ENCODE measurements around the gene RBM4.
"Not testable (repeated sequence)": the region's sequence is repeated elsewhere in the genome, so short reads cannot be mapped to it uniquely, and the experiment has no call there.

The RBM4 gene

DNA sequence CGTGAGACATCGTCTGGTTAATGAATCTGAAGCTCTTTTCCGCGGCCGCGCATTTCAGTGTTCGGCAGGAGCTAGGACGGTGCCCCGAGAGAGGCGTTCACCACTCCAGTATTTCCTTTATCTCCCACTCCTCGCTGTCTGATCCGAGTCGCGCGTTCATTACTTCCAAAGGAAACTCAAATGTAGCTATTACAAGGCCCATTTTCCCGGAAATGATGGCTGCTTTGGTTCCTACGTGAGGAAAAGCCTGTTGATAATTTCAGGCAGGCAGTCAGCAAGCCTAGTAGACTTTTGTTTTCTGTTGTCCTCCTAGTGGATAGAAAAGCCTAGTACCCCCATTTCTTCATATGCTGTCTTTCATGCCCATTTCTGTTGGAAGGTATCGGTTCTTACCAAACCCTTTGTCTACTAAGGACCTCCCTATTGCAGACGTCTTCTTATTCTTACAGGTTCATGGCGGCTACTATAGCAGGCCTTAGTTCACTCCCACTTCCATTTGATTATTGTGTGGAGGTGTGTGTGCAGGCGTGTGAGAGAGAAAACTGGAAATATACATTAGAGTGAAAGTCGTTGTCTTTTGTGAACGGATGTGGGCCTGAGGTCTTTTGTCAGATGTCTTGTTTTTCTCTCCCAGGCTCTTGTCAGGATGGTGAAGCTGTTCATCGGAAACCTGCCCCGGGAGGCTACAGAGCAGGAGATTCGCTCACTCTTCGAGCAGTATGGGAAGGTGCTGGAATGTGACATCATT lies 737 bp downstream of the RBM4 start:
- peaks cover 76% of the 10 kb centered on the region for H4K20me1 ChIP-seq (ENCODE audit: insufficient read depth, low read length)

GRCh38 chr11:66639814-66640340 lies 1.4 kb downstream of the RBM4 start:
- peaks cover 82% of the 10 kb centered on the region for H3K4me1 ChIP-seq (ENCODE audit: insufficient read depth, low read length)
- not testable (repeated sequence) for H2AFZ ChIP-seq (ENCODE audit: low read depth, low read length); ATAC-seq (ENCODE audit: insufficient read depth, low read depth); H3K9me3 ChIP-seq (ENCODE audit: insufficient read depth, low read length, severe bottlenecking); H3K27me3 ChIP-seq (ENCODE audit: insufficient read depth, low read length, poor library complexity); DNase-seq
- peaks cover 70% of the 10 kb centered on the region for H3K36me3 ChIP-seq (ENCODE audit: insufficient read depth, low read length)
- H3K27ac ChIP-seq (ENCODE audit: low read length): peak overlapping the region; percentile 82
- peaks cover 76% of the 10 kb centered on the region for H4K20me1 ChIP-seq (ENCODE audit: insufficient read depth, low read length)
- H3K4me2 ChIP-seq (ENCODE audit: insufficient read depth, low read length): peak overlapping the region; percentile 78
- peak overlapping the region; percentile 86 for H3K9ac ChIP-seq (ENCODE audit: low read depth, low read length)
- peak overlapping the region; percentile 73 to 82; a peak in 3 of 4 replicates for H3K4me3 ChIP-seq (ENCODE audit: low read depth in 1 of 2, low read length in 2 of 2)
- peaks cover 97% of the 10 kb centered on the region for H3K79me2 ChIP-seq (ENCODE audit: insufficient read depth, low read length)

More for the DNA sequence above, 737 bp downstream of the RBM4 start:
- no peak for ATAC-seq (ENCODE audit: insufficient read depth, low read depth)
- Histone ChIP-seq H3K9ac (ENCODE audit: low read depth, low read length) (peak overlapping the region; percentile 86), H2AFZ (ENCODE audit: low read depth, low read length) (peak overlapping the region; percentile 71), H3K27ac (ENCODE audit: low read length) (peak overlapping the region; percentile 82), H3K9me3 (ENCODE audit: insufficient read depth, low read length, severe bottlenecking) (no peaks in the 10 kb centered on the region), H3K4me3 (ENCODE audit: low read depth in 1 of 2, low read length in 2 of 2) (peak overlapping the region; percentile 73 to 82), H3K4me1 (ENCODE audit: insufficient read depth, low read length) (peaks cover 79% of the 10 kb centered on the region), H3K27me3 (ENCODE audit: insufficient read depth, low read length, poor library complexity) (no peaks in the 10 kb centered on the region), H3K36me3 (ENCODE audit: insufficient read depth, low read length) (peaks cover 69% of the 10 kb centered on the region), H3K4me2 (ENCODE audit: insufficient read depth, low read length) (peak overlapping the region; percentile 78), H3K79me2 (ENCODE audit: insufficient read depth, low read length) (peaks cover 97% of the 10 kb centered on the region)
- DNase-seq: peak; percentile 37
- TF ChIP-seq, protein P1, sequence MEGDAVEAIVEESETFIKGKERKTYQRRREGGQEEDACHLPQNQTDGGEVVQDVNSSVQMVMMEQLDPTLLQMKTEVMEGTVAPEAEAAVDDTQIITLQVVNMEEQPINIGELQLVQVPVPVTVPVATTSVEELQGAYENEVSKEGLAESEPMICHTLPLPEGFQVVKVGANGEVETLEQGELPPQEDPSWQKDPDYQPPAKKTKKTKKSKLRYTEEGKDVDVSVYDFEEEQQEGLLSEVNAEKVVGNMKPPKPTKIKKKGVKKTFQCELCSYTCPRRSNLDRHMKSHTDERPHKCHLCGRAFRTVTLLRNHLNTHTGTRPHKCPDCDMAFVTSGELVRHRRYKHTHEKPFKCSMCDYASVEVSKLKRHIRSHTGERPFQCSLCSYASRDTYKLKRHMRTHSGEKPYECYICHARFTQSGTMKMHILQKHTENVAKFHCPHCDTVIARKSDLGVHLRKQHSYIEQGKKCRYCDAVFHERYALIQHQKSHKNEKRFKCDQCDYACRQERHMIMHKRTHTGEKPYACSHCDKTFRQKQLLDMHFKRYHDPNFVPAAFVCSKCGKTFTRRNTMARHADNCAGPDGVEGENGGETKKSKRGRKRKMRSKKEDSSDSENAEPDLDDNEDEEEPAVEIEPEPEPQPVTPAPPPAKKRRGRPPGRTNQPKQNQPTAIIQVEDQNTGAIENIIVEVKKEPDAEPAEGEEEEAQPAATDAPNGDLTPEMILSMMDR (IDR thresholded peaks at IDR 0.05; ENCODE audit: borderline replicate concordance, extremely low read depth, low read length, poor library complexity, severe bottlenecking): no peak
- TF ChIP-seq EZH2 (IDR thresholded peaks at IDR 0.05; ENCODE audit: borderline replicate concordance, low read depth, low read length, severe bottlenecking): no peak

- DNase-seq (no peak), ATAC-seq (ENCODE audit: insufficient read depth, low read depth) (no peak)
- Histone ChIP-seq H3K4me1 (ENCODE audit: insufficient read depth, low read length) (peaks cover 72% of the 10 kb centered on the region), H3K79me2 (ENCODE audit: insufficient read depth, low read length) (peaks cover 97% of the 10 kb centered on the region), H3K27ac (ENCODE audit: low read length) (no peak overlapping the region), H4K20me1 (ENCODE audit: insufficient read depth, low read length) (peaks cover 83% of the 10 kb centered on the region), H3K9me3 (ENCODE audit: insufficient read depth, low read length, severe bottlenecking) (no peaks in the 10 kb centered on the region), H3K9ac (ENCODE audit: low read depth, low read length) (no peak overlapping the region), H3K4me2 (ENCODE audit: insufficient read depth, low read length) (peak overlapping the region; percentile 78), H2AFZ (ENCODE audit: low read depth, low read length) (no peak overlapping the region), H3K36me3 (ENCODE audit: insufficient read depth, low read length) (peaks cover 86% of the 10 kb centered on the region), H3K27me3 (ENCODE audit: insufficient read depth, low read length, poor library complexity) (no peaks in the 10 kb centered on the region), H3K4me3 (ENCODE audit: low read depth in 1 of 2, low read length in 2 of 2) (peak overlapping the region in 1 of 2 experiments; percentile 8; a peak in 1 of 4 replicates)
- TF ChIP-seq, protein P1 (IDR thresholded peaks at IDR 0.05; ENCODE audit: borderline replicate concordance, extremely low read depth, low read length, poor library complexity, severe bottlenecking): no peak
- TF ChIP-seq EZH2 (IDR thresholded peaks at IDR 0.05; ENCODE audit: borderline replicate concordance, low read depth, low read length, severe bottlenecking): no peak
Measured at GRCh38 chr11:66641834-66642233, 3.3 kb downstream of the RBM4 start.

- TF ChIP-seq EZH2 (IDR thresholded peaks at IDR 0.05; ENCODE audit: borderline replicate concordance, low read depth, low read length, severe bottlenecking): no peak
- TF ChIP-seq, protein P1 (IDR thresholded peaks at IDR 0.05; ENCODE audit: borderline replicate concordance, extremely low read depth, low read length, poor library complexity, severe bottlenecking): no peak
- H3K4me2 ChIP-seq (ENCODE audit: insufficient read depth, low read length): peak overlapping the region; percentile 78; the same call in 1 of the 2 replicates
Measured at GRCh38 chr11:66643745-66644437, 5.4 kb downstream of the RBM4 start.

More at GRCh38 chr11:66643745-66644437, 5.4 kb downstream of the RBM4 start:
- Histone ChIP-seq H3K4me1 (ENCODE audit: insufficient read depth, low read length) (peaks cover 59% of the 10 kb centered on the region), H3K27me3 (ENCODE audit: insufficient read depth, low read length, poor library complexity) (no peaks in the 10 kb centered on the region), H3K79me2 (ENCODE audit: insufficient read depth, low read length) (peaks cover 100% of the 10 kb centered on the region), H3K9ac (ENCODE audit: low read depth, low read length) (no peak overlapping the region), H4K20me1 (ENCODE audit: insufficient read depth, low read length) (peaks cover 98% of the 10 kb centered on the region), H2AFZ (ENCODE audit: low read depth, low read length) (no peak overlapping the region), H3K9me3 (ENCODE audit: insufficient read depth, low read length, severe bottlenecking) (no peaks in the 10 kb centered on the region), H3K27ac (ENCODE audit: low read length) (no peak overlapping the region), H3K36me3 (ENCODE audit: insufficient read depth, low read length) (peaks cover 98% of the 10 kb centered on the region), H3K4me3 (ENCODE audit: low read depth in 1 of 2, low read length in 2 of 2) (peak overlapping the region in 1 of 2 experiments; percentile 3; a peak in 1 of 4 replicates)
- no peak for ATAC-seq (ENCODE audit: insufficient read depth, low read depth)
- DNase-seq: no peak

Data from DND-41 (cell line).